ENCODE data around the gene HDLBP.
A peak's percentile ranks its signal among the peaks of the same experiment; 100 is the strongest.
"Not testable (repeated sequence)": the region's sequence is repeated elsewhere in the genome, so short reads cannot be mapped to it uniquely, and the experiment has no call there.

HDLBP gene

GRCh38 chr2:241302083-241302482 is 13.4 kb downstream of the HDLBP start:
- Mint-ChIP-seq H3K9me3 (ENCODE audit: low read depth) (no peaks in the 10 kb centered on the region), H3K4me1 (ENCODE audit: low read depth) (peaks cover 57% of the 10 kb centered on the region), H3K4me3 (no peak overlapping the region), H3K27ac (no peak overlapping the region), H3K27me3 (no peaks in the 10 kb centered on the region), H3K36me3 (peaks cover under 1% of the 10 kb centered on the region)

- H3K36me3 Mint-ChIP-seq: peaks cover 4% of the 10 kb centered on the region
- H3K4me1 Mint-ChIP-seq (ENCODE audit: low read depth): peaks cover 65% of the 10 kb centered on the region
- H3K27ac Mint-ChIP-seq: peak overlapping the region; percentile 35
- H3K4me3 Mint-ChIP-seq: peak overlapping the region; percentile 55
- no peaks in the 10 kb centered on the region for H3K27me3 Mint-ChIP-seq
- H3K9me3 Mint-ChIP-seq (ENCODE audit: low read depth): no peaks in the 10 kb centered on the region
Measured at GRCh38 chr2:241300000-241300399, 15.5 kb downstream of the HDLBP start.

DNA sequence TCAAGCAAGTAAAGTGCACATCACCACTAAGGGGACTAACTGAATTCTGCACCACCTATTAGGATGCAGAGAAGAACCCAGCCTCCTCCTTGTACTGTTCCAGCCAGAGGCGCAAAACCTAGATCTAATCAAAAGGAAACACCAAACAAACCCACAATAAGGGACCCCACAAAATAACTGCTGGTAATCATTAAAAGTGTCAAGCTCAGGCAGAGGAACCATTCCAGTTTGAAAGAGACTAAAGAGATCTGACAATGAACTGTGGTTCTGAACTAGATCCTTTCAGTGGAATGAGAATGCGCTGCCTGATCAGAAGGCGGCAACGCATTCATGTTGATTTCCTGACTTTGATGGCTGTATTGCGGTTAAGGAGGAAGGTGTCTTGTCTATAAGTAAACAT is 16.8 kb downstream of the HDLBP start:
- Mint-ChIP-seq H3K27ac (peak overlapping the region; percentile 70), H3K9me3 (ENCODE audit: low read depth) (no peaks in the 10 kb centered on the region), H3K27me3 (no peaks in the 10 kb centered on the region), H3K4me1 (ENCODE audit: low read depth) (peaks cover 60% of the 10 kb centered on the region), H3K4me3 (peak overlapping the region; percentile 67), H3K36me3 (peaks cover 4% of the 10 kb centered on the region)

- H3K27ac Mint-ChIP-seq: no peak overlapping the region
- no peaks in the 10 kb centered on the region for H3K27me3 Mint-ChIP-seq
- H3K4me1 Mint-ChIP-seq (ENCODE audit: low read depth): peaks cover 59% of the 10 kb centered on the region
- H3K36me3 Mint-ChIP-seq: peaks cover 4% of the 10 kb centered on the region
- H3K9me3 Mint-ChIP-seq (ENCODE audit: low read depth): no peaks in the 10 kb centered on the region
- no peak overlapping the region for H3K4me3 Mint-ChIP-seq
Measured at GRCh38 chr2:241296767-241297166, 18.7 kb downstream of the HDLBP start.

GRCh38 chr2:241295326-241296095 is 20.0 kb downstream of the HDLBP start:
- Mint-ChIP-seq H3K27ac (no peak overlapping the region), H3K9me3 (ENCODE audit: low read depth) (no peaks in the 10 kb centered on the region), H3K36me3 (peaks cover 4% of the 10 kb centered on the region), H3K27me3 (no peaks in the 10 kb centered on the region), H3K4me1 (ENCODE audit: low read depth) (peaks cover 61% of the 10 kb centered on the region), H3K4me3 (no peak overlapping the region)

DNA sequence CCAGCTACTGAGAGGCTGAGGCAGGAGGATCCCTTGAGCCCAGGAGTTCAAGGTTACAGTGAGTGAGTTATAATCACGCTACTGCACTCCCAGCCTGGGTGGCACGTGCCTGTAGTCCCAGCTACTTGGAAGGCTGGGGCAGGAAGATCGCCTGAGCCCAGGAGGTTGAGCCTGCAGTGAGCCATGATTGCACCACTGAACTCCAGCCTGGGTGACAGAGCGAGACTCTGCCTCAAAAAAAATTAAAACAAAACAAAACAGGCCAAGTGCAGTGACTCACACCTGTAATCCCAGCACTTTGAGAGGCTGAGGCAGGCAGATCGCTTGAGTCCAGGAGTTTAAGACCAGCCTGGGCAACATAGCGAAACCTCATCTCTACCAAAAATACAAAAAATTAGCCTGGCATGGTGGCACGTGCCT is 22.1 kb downstream of the HDLBP start:
- not testable (repeated sequence) for H3K9me3 Mint-ChIP-seq (ENCODE audit: low read depth); H3K4me3 Mint-ChIP-seq; H3K27ac Mint-ChIP-seq; H3K27me3 Mint-ChIP-seq; H3K36me3 Mint-ChIP-seq
- H3K4me1 Mint-ChIP-seq (ENCODE audit: low read depth): peaks cover 62% of the 10 kb centered on the region

- no peaks in the 10 kb centered on the region for H3K27me3 Mint-ChIP-seq
- H3K4me1 Mint-ChIP-seq (ENCODE audit: low read depth): peaks cover 61% of the 10 kb centered on the region
- peaks cover 3% of the 10 kb centered on the region for H3K36me3 Mint-ChIP-seq
- no peaks in the 10 kb centered on the region for H3K9me3 Mint-ChIP-seq (ENCODE audit: low read depth)
- H3K4me3 Mint-ChIP-seq: no peak overlapping the region
- no peak overlapping the region for H3K27ac Mint-ChIP-seq
Measured at GRCh38 chr2:241291977-241292376, 23.5 kb downstream of the HDLBP start.

DNA sequence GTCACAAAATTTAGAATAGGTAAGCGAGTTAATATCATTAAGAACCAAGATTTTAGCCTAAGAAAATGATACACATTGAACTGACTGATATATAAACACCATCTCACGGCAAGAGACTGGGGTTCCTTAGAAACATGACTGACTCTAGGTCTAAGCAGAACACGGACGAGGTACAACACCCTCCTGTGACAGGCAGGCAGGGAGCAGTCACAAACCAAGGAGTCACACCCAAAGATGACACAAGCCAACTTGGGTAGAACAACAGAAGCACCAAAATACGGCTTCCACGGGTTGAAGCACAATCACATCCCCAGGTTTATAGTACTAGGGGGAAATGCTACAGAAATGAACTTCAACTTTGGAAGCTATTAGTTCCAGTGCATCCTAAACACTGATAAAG is 24.3 kb downstream of the HDLBP start:
- Mint-ChIP-seq H3K9me3 (ENCODE audit: low read depth) (no peaks in the 10 kb centered on the region), H3K27me3 (no peaks in the 10 kb centered on the region), H3K4me3 (no peak overlapping the region), H3K36me3 (no peaks in the 10 kb centered on the region), H3K4me1 (ENCODE audit: low read depth) (peaks cover 56% of the 10 kb centered on the region), H3K27ac (no peak overlapping the region)

DNA sequence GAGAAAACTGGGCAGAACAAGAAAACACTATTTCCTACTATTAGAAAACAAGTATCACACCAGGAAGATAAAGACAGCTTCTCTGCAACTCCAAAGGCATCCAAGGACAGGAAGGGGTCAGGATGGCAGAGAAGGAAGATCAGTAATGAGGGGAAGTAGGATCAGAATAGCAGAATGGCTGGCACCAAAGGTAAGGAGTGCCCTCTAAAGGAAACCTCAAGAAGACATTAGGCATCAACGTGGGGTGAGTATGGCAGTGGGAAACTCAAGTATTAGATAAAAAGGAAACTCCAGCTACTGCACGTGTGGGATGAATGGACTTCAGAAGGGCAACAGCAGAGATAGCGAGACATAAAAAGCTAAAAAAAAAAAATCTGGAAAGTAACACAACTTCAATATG is 25.9 kb downstream of the HDLBP start:
- Mint-ChIP-seq H3K9me3 (ENCODE audit: low read depth) (no peaks in the 10 kb centered on the region), H3K36me3 (no peaks in the 10 kb centered on the region), H3K4me3 (no peak overlapping the region), H3K27ac (no peak overlapping the region), H3K4me1 (ENCODE audit: low read depth) (peaks cover 57% of the 10 kb centered on the region), H3K27me3 (no peaks in the 10 kb centered on the region)

DNA sequence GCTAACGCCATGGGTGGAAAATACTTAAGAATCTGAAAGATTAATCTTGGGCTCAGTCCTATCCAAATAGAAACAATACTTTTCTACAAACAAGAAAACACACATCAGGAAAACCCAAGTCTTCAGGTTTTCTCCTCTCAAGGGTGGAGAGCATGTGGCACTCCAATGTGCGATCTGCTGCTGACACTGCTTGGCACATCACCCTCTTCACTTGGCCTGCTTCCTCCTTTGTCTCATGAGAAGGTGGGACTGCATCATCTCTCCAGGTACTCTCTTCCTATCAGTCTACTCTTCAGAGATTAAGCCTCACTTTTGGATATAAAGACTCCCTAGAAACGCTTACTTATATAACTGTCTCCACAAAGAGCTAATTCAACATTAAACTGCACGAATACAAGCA is 26.4 kb downstream of the HDLBP start:
- H3K4me3 Mint-ChIP-seq: no peak overlapping the region

GRCh38 chr2:241288324-241288888 is 27.1 kb downstream of the HDLBP start:
- H3K27ac Mint-ChIP-seq: no peak overlapping the region
- H3K27me3 Mint-ChIP-seq: no peaks in the 10 kb centered on the region
- no peaks in the 10 kb centered on the region for H3K36me3 Mint-ChIP-seq
- peaks cover 60% of the 10 kb centered on the region for H3K4me1 Mint-ChIP-seq (ENCODE audit: low read depth)
- no peak overlapping the region for H3K4me3 Mint-ChIP-seq
- no peaks in the 10 kb centered on the region for H3K9me3 Mint-ChIP-seq (ENCODE audit: low read depth)

More for the DNA sequence above, 26.4 kb downstream of the HDLBP start:
- H3K4me1 Mint-ChIP-seq (ENCODE audit: low read depth): peaks cover 59% of the 10 kb centered on the region
- H3K27ac Mint-ChIP-seq: no peak overlapping the region
- no peaks in the 10 kb centered on the region for H3K36me3 Mint-ChIP-seq
- no peaks in the 10 kb centered on the region for H3K9me3 Mint-ChIP-seq (ENCODE audit: low read depth)
- H3K27me3 Mint-ChIP-seq: no peaks in the 10 kb centered on the region

DNA sequence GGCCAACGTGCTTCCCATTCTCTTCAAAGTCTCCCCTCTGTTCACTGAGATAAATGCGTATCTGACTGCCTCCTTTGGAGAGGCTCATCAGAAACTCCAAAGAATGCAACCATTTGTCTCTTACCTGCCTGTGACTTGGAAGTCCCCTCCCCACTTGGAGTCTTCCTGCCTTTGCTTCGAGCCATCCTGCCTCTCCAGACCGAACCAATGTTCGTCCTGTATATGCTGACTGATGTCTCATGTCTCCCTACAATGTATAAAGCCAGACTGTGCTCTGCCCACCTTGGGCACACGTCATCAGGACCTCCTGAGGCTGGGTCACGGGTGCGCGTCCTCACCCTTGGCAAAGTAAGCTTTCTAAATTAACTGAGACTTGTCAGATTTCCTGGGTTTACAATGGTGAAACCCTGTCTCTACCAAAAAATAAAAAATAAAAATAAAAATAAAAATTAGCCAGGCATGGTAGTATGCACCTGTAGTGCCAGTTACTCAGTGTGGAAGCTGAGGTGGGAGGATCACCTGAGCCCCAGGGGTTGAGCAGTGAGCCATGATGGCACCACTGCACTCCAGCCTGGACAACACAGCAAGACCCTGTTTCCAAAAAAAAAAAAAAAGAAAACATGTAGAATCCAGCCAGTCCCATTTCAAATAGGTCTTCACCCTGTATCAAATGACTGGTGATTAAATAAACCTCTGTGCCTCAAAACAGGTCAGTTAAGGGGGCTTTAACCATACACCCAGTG is 29.0 kb downstream of the HDLBP start:
- no peaks in the 10 kb centered on the region for H3K9me3 Mint-ChIP-seq (ENCODE audit: low read depth)
- peaks cover 2% of the 10 kb centered on the region for H3K36me3 Mint-ChIP-seq
- no peak overlapping the region for H3K27ac Mint-ChIP-seq
- H3K4me1 Mint-ChIP-seq (ENCODE audit: low read depth): peaks cover 57% of the 10 kb centered on the region
- H3K4me3 Mint-ChIP-seq: no peak overlapping the region
- no peaks in the 10 kb centered on the region for H3K27me3 Mint-ChIP-seq

DNA sequence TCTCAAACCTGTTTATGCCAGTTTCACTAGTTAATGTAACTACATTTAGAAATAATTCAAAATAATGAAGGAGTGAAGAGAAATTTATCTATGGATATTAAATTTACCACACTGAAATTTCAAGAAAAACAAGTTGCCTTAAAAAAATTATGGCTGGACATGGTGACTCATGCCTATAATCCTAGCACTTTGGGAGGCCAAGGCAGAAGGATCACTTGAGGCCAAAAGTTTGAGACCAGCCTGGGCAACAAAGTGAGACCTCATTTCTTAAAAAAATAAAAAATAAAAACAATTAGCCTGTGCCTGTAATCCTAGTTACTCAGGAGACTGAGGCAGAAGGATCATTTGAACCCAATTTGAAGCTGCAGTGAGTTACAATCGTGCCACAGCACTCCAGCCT is 29.9 kb downstream of the HDLBP start:
- no peaks in the 10 kb centered on the region for H3K27me3 Mint-ChIP-seq
- H3K27ac Mint-ChIP-seq: peak overlapping the region; percentile 5
- peaks cover 2% of the 10 kb centered on the region for H3K36me3 Mint-ChIP-seq
- H3K4me3 Mint-ChIP-seq: no peak overlapping the region
- peaks cover 55% of the 10 kb centered on the region for H3K4me1 Mint-ChIP-seq (ENCODE audit: low read depth)
- H3K9me3 Mint-ChIP-seq (ENCODE audit: low read depth): no peaks in the 10 kb centered on the region

DNA sequence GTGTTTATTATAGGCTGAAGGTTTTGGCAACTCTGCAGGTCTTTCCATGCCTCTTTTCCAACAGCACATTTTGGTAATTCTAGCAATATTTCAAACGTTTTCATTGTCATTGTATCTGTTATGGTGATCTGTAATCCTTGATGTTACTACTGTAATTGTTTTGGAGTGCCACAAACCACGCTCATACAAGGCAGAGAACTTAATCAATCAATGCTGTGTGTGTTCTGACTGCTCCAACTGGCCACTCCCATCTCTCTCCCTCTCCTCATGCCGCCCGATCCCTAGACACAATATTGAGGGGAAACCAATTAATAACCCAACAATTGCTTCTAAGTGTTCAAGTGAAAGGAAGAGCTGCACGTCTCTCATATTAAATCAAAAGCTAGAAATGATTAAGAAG is 32.9 kb downstream of the HDLBP start:
- Mint-ChIP-seq H3K27me3 (no peaks in the 10 kb centered on the region), H3K4me1 (ENCODE audit: low read depth) (peaks cover 33% of the 10 kb centered on the region), H3K36me3 (peaks cover 4% of the 10 kb centered on the region), H3K4me3 (no peak overlapping the region), H3K9me3 (ENCODE audit: low read depth) (no peaks in the 10 kb centered on the region), H3K27ac (peak overlapping the region; percentile 36)

DNA sequence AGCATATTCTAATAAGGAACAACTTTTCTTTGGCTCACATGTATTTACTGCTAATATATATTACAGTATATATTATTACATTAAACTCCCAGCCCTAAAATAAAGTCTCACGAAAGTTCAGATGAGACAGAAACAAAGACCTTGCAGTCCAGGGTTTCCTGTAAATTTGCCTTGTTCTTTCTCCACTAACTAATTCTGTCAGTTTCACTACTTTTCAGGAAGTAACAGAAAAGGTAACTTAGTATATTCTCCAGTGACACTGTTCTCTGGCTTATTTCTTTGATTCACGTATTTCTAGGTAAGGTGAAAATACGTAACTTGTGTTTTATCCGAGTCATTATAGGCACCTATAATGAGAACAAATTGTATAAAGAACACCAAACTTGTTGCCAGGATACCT is 35.2 kb downstream of the HDLBP start:
- H3K4me3 Mint-ChIP-seq: no peak overlapping the region
- no peaks in the 10 kb centered on the region for H3K27me3 Mint-ChIP-seq
- peaks cover 31% of the 10 kb centered on the region for H3K4me1 Mint-ChIP-seq (ENCODE audit: low read depth)
- H3K36me3 Mint-ChIP-seq: peaks cover 9% of the 10 kb centered on the region
- peaks cover 3% of the 10 kb centered on the region for H3K9me3 Mint-ChIP-seq (ENCODE audit: low read depth)
- H3K27ac Mint-ChIP-seq: no peak overlapping the region
